Activated CD8-positive, alpha-beta T cell treated with anti-CD3 and anti-CD28 coated beads for 36 hours (primary cell): Measurements from ENCODE around the gene STAG1. TPM values are rescaled to one million over a fixed set of nuclear protein-coding genes. Genes with fewer than 3 reads are reported as not detected.

Source experiments
- ATAC-seq: fragments of 200-7000 bp; cut with Tn5 transposase; one replicate; pipeline ENCODE4 v1.10.0; 2021; ENCODE audit warnings: mild to moderate bottlenecking, moderate library complexity
- CTCF ChIA-PET: fragments of 350-600 bp; sonication (Branson Sonifier 250); formaldehyde crosslinking; loops from one replicate; lab custom pipeline; 2021; ENCODE audit warnings: antibody characterized with exemption; lab: Charles Lee
- POLR2A ChIA-PET: fragments of 350-600 bp; sonication (Branson Sonifier 250); formaldehyde crosslinking; loops from one replicate; lab custom pipeline; 2021; ENCODE audit warnings: antibody characterized with exemption; lab: Charles Lee
- DNase-seq: peaks from one replicate; pipeline ENCODE4 v3.0.0-alpha.2; 2020
- H3K27ac Mint-ChIP-seq: one replicate; pipeline ENCODE4 v1.8.0; 2021; ENCODE audit warnings: mild to moderate bottlenecking, mixed read lengths
- H3K27me3 Mint-ChIP-seq: one replicate; pipeline ENCODE4 v1.8.0; 2021; ENCODE audit warnings: mixed read lengths
- H3K36me3 Mint-ChIP-seq: one replicate; pipeline ENCODE4 v1.8.0; 2021; ENCODE audit warnings: low read depth, mixed read lengths
- H3K4me1 Mint-ChIP-seq: one replicate; pipeline ENCODE4 v1.8.0; 2021; ENCODE audit warnings: low read depth, mixed read lengths
- H3K4me3 Mint-ChIP-seq: one replicate; pipeline ENCODE4 v1.8.0; 2021; ENCODE audit warnings: mild to moderate bottlenecking, moderate library complexity, mixed read lengths
- H3K9me3 Mint-ChIP-seq: one replicate; pipeline ENCODE4 v1.8.0; 2021; ENCODE audit warnings: mixed read lengths
- intact Hi-C: fragments of 100-400 bp; cut with micrococcal nuclease; formaldehyde crosslinking; loops from one replicate; pipeline ENCODE4 v1.10.0; 2022
- total RNA-seq, 2 experiments: library from RNA; stranded (reverse); gene quantifications; one replicate each; pipeline ENCODE4 v1.2.3, GENCODE V29; 2021
- TF ChIP-seq, protein P1 (sequence below): fragments of 200-600 bp; IDR thresholded peaks from one replicate; pipeline ENCODE4 v1.8.0; 2022; ENCODE audit warnings: antibody characterized with exemption, mild to moderate bottlenecking

The STAG1 gene
- total RNA-seq, 2 experiments from 2014 or later: 32.5 to 32.8 TPM

DNA sequence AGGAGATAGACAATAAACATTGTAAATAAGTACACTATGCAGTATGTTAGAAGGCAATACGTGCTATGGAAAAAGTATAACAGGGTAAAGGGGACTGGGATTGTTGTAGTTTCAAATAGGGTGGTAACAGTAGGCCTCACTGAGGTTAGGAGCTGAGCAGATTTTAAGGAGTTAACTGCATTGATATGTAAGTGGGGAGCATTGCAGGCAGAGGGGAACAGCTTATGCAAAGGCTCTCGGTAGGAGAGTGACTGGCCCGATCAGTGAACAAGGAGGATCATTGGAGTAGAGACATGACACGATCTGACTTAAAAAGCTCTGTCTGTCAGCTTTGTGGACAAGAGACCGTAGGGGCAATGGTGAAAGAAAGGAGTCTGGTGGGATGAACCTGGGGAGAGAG is 455.2 kb downstream of the STAG1 start:
- Mint-ChIP-seq H3K9me3 (no peaks in the 10 kb centered on the region), H3K36me3 (peaks cover 42% of the 10 kb centered on the region), H3K27ac (no peak overlapping the region), H3K4me1 (no peaks in the 10 kb centered on the region), H3K27me3 (no peaks in the 10 kb centered on the region), H3K4me3 (no peak overlapping the region)
- no peak for DNase-seq
- no peak for ATAC-seq
- POLR2A ChIA-PET: no interaction called here
- intact Hi-C loops: no loop called here
- CTCF ChIA-PET: interaction anchor here (1.9 kb wide), 1 partner anchor 10 kb away, joined by 6 read pairs; no protein-coding TSS in a partner anchor
- TF ChIP-seq, protein P1, sequence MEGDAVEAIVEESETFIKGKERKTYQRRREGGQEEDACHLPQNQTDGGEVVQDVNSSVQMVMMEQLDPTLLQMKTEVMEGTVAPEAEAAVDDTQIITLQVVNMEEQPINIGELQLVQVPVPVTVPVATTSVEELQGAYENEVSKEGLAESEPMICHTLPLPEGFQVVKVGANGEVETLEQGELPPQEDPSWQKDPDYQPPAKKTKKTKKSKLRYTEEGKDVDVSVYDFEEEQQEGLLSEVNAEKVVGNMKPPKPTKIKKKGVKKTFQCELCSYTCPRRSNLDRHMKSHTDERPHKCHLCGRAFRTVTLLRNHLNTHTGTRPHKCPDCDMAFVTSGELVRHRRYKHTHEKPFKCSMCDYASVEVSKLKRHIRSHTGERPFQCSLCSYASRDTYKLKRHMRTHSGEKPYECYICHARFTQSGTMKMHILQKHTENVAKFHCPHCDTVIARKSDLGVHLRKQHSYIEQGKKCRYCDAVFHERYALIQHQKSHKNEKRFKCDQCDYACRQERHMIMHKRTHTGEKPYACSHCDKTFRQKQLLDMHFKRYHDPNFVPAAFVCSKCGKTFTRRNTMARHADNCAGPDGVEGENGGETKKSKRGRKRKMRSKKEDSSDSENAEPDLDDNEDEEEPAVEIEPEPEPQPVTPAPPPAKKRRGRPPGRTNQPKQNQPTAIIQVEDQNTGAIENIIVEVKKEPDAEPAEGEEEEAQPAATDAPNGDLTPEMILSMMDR: no peak

GRCh38 chr3:136294176-136294575 is 458.0 kb downstream of the STAG1 start:
- TF ChIP-seq, protein P1: no peak
- Mint-ChIP-seq H3K4me3 (no peak overlapping the region), H3K36me3 (peaks cover 36% of the 10 kb centered on the region), H3K27ac (no peak overlapping the region), H3K27me3 (no peaks in the 10 kb centered on the region), H3K9me3 (no peaks in the 10 kb centered on the region), H3K4me1 (no peaks in the 10 kb centered on the region)
- ChIA-PET CTCF (interaction anchor here (0.7 kb wide), 1 partner anchor 215 kb away, joined by 3 read pairs; no protein-coding TSS in a partner anchor), POLR2A (no interaction called here)
- intact Hi-C loops: no loop called here
- no peak for ATAC-seq
- DNase-seq: no peak

DNA sequence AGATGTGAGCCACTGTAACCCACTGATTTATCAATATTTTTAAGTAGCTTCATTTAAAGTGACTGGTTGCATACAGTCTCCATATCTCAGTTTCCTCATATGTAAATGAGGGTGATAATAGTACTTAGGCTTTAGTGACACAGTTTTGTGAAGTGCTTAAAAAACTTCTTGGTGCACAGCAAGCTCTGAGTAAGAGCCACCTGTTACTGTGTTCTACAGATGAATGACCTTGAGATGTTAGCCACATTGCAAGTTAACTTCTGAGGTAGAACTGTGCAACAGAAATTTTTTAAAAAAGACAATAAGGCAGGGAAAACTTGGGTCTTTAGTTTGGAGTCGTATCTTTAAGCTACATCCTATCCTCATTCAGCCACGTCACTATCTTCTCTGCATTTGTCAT is 458.9 kb downstream of the STAG1 start:
- DNase-seq: no peak
- H3K4me3 Mint-ChIP-seq: no peak overlapping the region
- CTCF ChIA-PET: interaction anchor here (0.8 kb wide), 1 partner anchor 171 kb away, joined by 3 read pairs; no protein-coding TSS in a partner anchor
- H3K9me3 Mint-ChIP-seq: no peaks in the 10 kb centered on the region
- no peaks in the 10 kb centered on the region for H3K27me3 Mint-ChIP-seq
- peaks cover 31% of the 10 kb centered on the region for H3K36me3 Mint-ChIP-seq
- no peaks in the 10 kb centered on the region for H3K4me1 Mint-ChIP-seq
- POLR2A ChIA-PET: no interaction called here
- no peak for ATAC-seq
- H3K27ac Mint-ChIP-seq: no peak overlapping the region
- intact Hi-C loops: no loop called here
- TF ChIP-seq, protein P1: no peak

GRCh38 chr3:136292500-136292899 is 459.7 kb downstream of the STAG1 start:
- ATAC-seq: no peak
- ChIA-PET CTCF (interaction anchor here (0.8 to 1.4 kb wide), 2 partner anchors 10 to 172 kb away, joined by 3 read pairs; no protein-coding TSS in a partner anchor), POLR2A (no interaction called here)
- no peaks in the 10 kb centered on the region for H3K4me1 Mint-ChIP-seq
- no peak for DNase-seq
- TF ChIP-seq, protein P1: no peak
- H3K36me3 Mint-ChIP-seq: peaks cover 31% of the 10 kb centered on the region
- H3K27me3 Mint-ChIP-seq: no peaks in the 10 kb centered on the region
- H3K27ac Mint-ChIP-seq: no peak overlapping the region
- H3K4me3 Mint-ChIP-seq: no peak overlapping the region
- H3K9me3 Mint-ChIP-seq: no peaks in the 10 kb centered on the region
- intact Hi-C loops: no loop called here

GRCh38 chr3:136291302-136291701 is 460.9 kb downstream of the STAG1 start:
- no peak for DNase-seq
- TF ChIP-seq, protein P1: no peak
- ChIA-PET POLR2A (no interaction called here), CTCF (interaction anchor here (1.4 kb wide), 1 partner anchor 9 kb away, joined by 3 read pairs; no protein-coding TSS in a partner anchor)
- H3K4me3 Mint-ChIP-seq: no peak overlapping the region
- intact Hi-C loops: no loop called here
- peaks cover 40% of the 10 kb centered on the region for H3K36me3 Mint-ChIP-seq
- H3K27ac Mint-ChIP-seq: no peak overlapping the region
- no peak for ATAC-seq
- H3K27me3 Mint-ChIP-seq: no peaks in the 10 kb centered on the region
- no peaks in the 10 kb centered on the region for H3K9me3 Mint-ChIP-seq
- H3K4me1 Mint-ChIP-seq: no peaks in the 10 kb centered on the region

Other genes with a start within 250 kb of the STAG1 start
- 1 to 10 TPM; 3.0 TPM for gene SLC35G2, start 66.7 kb upstream of the STAG1 start, total RNA-seq
- gene NCK1, start 109.8 kb upstream of the STAG1 start, total RNA-seq: 10 to 100 TPM; 31.9 to 34.7 TPM
- gene IL20RB, start 205.6 kb upstream of the STAG1 start, total RNA-seq: 1 to 10 TPM; 1.0 to 1.2 TPM